H1 (cell line): Measurements from ENCODE around the gene PRKN. TPM values are rescaled to one million over a fixed set of nuclear protein-coding genes. Genes with fewer than 3 reads are reported as not detected.
A peak's percentile ranks its signal among the peaks of the same experiment; 100 is the strongest.

Experiments
- CTCF ChIA-PET: fragments of 300-600 bp; sonication (Branson Sonifier 250); formaldehyde crosslinking; loops from one replicate; lab custom pipeline; 2021; ENCODE audit not compliant: partially characterized antibody; lab: Charles Lee
- POLR2A ChIA-PET: fragments of 300-600 bp; sonication (Branson Sonifier 250); formaldehyde crosslinking; loops from one replicate; lab custom pipeline; 2021; ENCODE audit warnings: inconsistent platforms; ENCODE audit not compliant: partially characterized antibody; lab: Charles Lee
- DNase-seq, 2 experiments: peaks; one replicate each; pipeline versions ENCODE4 v3.0.0 to v3.0.0-alpha.2; 2010 to 2022; ENCODE audit warnings: low spot score in 2 of 2, low read depth in 1 of 2, mixed read lengths in 1 of 2
- FAIRE-seq: peaks from 2 replicates; lab custom pipeline; 2011; peaks lifted over from hg19 to GRCh38; lab: Jason Lieb, UNC
- H2AFZ ChIP-seq: 2 replicates; pipeline ENCODE4 v1.8.1; 2012; ENCODE audit warnings: low read length, inconsistent platforms
- H2AK5ac ChIP-seq: 2 replicates; pipeline ENCODE4 v1.6.1; 2013; ENCODE audit warnings: low read depth, low read length
- H2BK120ac ChIP-seq: replicated peaks from 2 replicates; pipeline ENCODE3; 2013; ENCODE audit warnings: low read depth, low read length, inconsistent platforms
- H2BK12ac ChIP-seq: 2 replicates; pipeline ENCODE4 v1.6.1; 2013; ENCODE audit warnings: low read depth, low read length
- H2BK15ac ChIP-seq: 2 replicates; pipeline ENCODE4 v1.6.1; 2013; ENCODE audit warnings: low read length
- H2BK20ac ChIP-seq: 2 replicates; pipeline ENCODE4 v1.6.1; 2013; ENCODE audit warnings: low read length
- H2BK5ac ChIP-seq: 2 replicates; pipeline ENCODE4 v1.6.1; 2013; ENCODE audit warnings: low read depth, low read length
- H3K14ac ChIP-seq: 2 replicates; pipeline ENCODE4 v1.6.1; 2013; ENCODE audit warnings: inconsistent platforms; ENCODE audit not compliant: insufficient read length
- H3K18ac ChIP-seq: 2 replicates; pipeline ENCODE4 v1.6.1; 2013; ENCODE audit warnings: low read length; ENCODE audit errors: extremely low read depth
- H3K23ac ChIP-seq: 2 replicates; pipeline ENCODE4 v1.6.1; 2013; ENCODE audit warnings: inconsistent platforms; ENCODE audit not compliant: insufficient read length
- H3K23me2 ChIP-seq: 2 replicates; pipeline ENCODE4 v1.6.1; 2013; ENCODE audit warnings: low read depth, low read length
- H3K27ac ChIP-seq: 2 replicates; pipeline ENCODE4 v1.6.1; 2011; ENCODE audit warnings: low read depth, low read length, inconsistent platforms
- H3K27me3 ChIP-seq, 4 experiments: replicated peaks in 1 of 4; 1 replicate in 1 of 4; 2 replicates in 3 of 4; pipeline versions ENCODE4 v1.6.1 to v1.8.1; 2011 to 2013; ENCODE audit warnings: low read length in 3 of 4, mild to moderate bottlenecking in 3 of 4, inconsistent platforms in 2 of 4, mixed read lengths in 2 of 4, moderate library complexity in 1 of 4; ENCODE audit not compliant: control insufficient read depth in 3 of 4, insufficient read depth in 3 of 4; ENCODE audit errors: extremely low read depth in 1 of 4
- H3K36me3 ChIP-seq, 4 experiments: 2 replicates each; pipeline versions ENCODE4 v1.6.1 to v1.8.1; 2011 to 2013; ENCODE audit warnings: mild to moderate bottlenecking in 4 of 4, low read length in 3 of 4, moderate library complexity in 2 of 4, control low read depth in 1 of 4, inconsistent platforms in 1 of 4; ENCODE audit not compliant: insufficient read depth in 4 of 4, control insufficient read depth in 2 of 4
- H3K4ac ChIP-seq: replicated peaks from 2 replicates; pipeline ENCODE3; 2013; ENCODE audit warnings: low read length, low read depth, mixed read lengths, inconsistent platforms; ENCODE audit not compliant: insufficient read length
- H3K4me1 ChIP-seq, 4 experiments: replicated peaks in 1 of 4; 1 replicate in 1 of 4; 2 replicates in 3 of 4; pipeline versions ENCODE4 v1.6.1 to v1.8.1; 2011 to 2013; ENCODE audit warnings: low read length in 3 of 4, inconsistent platforms in 2 of 4, mixed read lengths in 1 of 4; ENCODE audit not compliant: insufficient read depth in 4 of 4, control insufficient read depth in 3 of 4
- H3K4me2 ChIP-seq, 2 experiments: 2 replicates each; pipeline versions ENCODE4 v1.6.1 to v1.8.1; 2011 to 2013; ENCODE audit warnings: low read depth in 2 of 2, low read length in 2 of 2, control low read depth in 1 of 2, inconsistent platforms in 1 of 2, mild to moderate bottlenecking in 1 of 2; ENCODE audit not compliant: insufficient read depth in 1 of 2
- H3K4me3 ChIP-seq, 4 experiments: fragments of 200-600, 300-600 bp in 1 of 4; sonication (generic), shearing (Covaris generic), sonication (Bioruptor Twin) in 1 of 4; 2 replicates each; pipeline versions ENCODE4 v1.5.1 to v1.8.1; 2011 to 2016; ENCODE audit warnings: low read length in 4 of 4, low read depth in 3 of 4, control low read depth in 2 of 4, inconsistent platforms in 2 of 4, mild to moderate bottlenecking in 2 of 4, mixed read lengths in 1 of 4, moderate library complexity in 1 of 4; ENCODE audit not compliant: insufficient read depth in 2 of 4; ENCODE audit errors: extremely low read depth in 1 of 4
- H3K56ac ChIP-seq: replicated peaks from 2 replicates; pipeline ENCODE3; 2013; ENCODE audit warnings: low read depth, mild to moderate bottlenecking, mixed read lengths, low read length, inconsistent platforms; ENCODE audit not compliant: insufficient read length
- H3K79me1 ChIP-seq: 2 replicates; pipeline ENCODE4 v1.6.1; 2013; ENCODE audit warnings: low read depth, low read length, control low read depth
- H3K79me2 ChIP-seq, 2 experiments: 2 replicates each; pipeline versions ENCODE4 v1.6.1 to v1.8.1; 2012 to 2013; ENCODE audit warnings: low read length in 2 of 2, mild to moderate bottlenecking in 2 of 2, inconsistent platforms in 1 of 2; ENCODE audit not compliant: insufficient read depth in 2 of 2, control insufficient read depth in 1 of 2
- H3K9ac ChIP-seq, 4 experiments: replicated peaks in 1 of 4; 1 replicate in 1 of 4; 2 replicates in 3 of 4; pipeline versions ENCODE4 v1.6.1 to v1.8.1; 2011 to 2013; ENCODE audit warnings: low read depth in 3 of 4, low read length in 3 of 4, control low read depth in 2 of 4, mild to moderate bottlenecking in 2 of 4, moderate library complexity in 2 of 4, inconsistent platforms in 1 of 4; ENCODE audit errors: extremely low read depth in 1 of 4
- H3K9me3 ChIP-seq, 2 experiments: 2 replicates each; pipeline versions ENCODE4 v1.6.1 to v1.8.1; 2012 to 2013; ENCODE audit warnings: mild to moderate bottlenecking in 2 of 2, moderate library complexity in 2 of 2, control low read depth in 1 of 2, inconsistent platforms in 1 of 2, low read depth in 1 of 2, low read length in 1 of 2, mixed read lengths in 1 of 2; ENCODE audit not compliant: insufficient read depth in 2 of 2
- H4K20me1 ChIP-seq, 2 experiments: replicated peaks in 1 of 2; 2 replicates each; pipeline versions ENCODE3 to v1.8.1; 2011 to 2013; ENCODE audit warnings: inconsistent platforms in 2 of 2, low read length in 2 of 2, mild to moderate bottlenecking in 1 of 2; ENCODE audit not compliant: insufficient read depth in 2 of 2, control insufficient read depth in 1 of 2
- H4K5ac ChIP-seq: 2 replicates; pipeline ENCODE4 v1.6.1; 2013; ENCODE audit warnings: low read length, low read depth, mixed read lengths, inconsistent platforms; ENCODE audit not compliant: insufficient read length
- H4K8ac ChIP-seq: 2 replicates; pipeline ENCODE4 v1.8.0; 2013; ENCODE audit warnings: mild to moderate bottlenecking, moderate library complexity, low read length, inconsistent platforms; ENCODE audit not compliant: insufficient read depth; ENCODE audit errors: extremely low read depth
- H4K91ac ChIP-seq: replicated peaks from 2 replicates; pipeline ENCODE3; 2013; ENCODE audit warnings: low read length, mixed read lengths, inconsistent platforms; ENCODE audit not compliant: insufficient read length
- CREB1 ChIP-seq: IDR thresholded peaks from 2 replicates; pipeline ENCODE4 v1.6.1; 2012; ENCODE audit warnings: inconsistent platforms
- EP300 ChIP-seq, 2 experiments: IDR thresholded peaks; 1 replicate in 1 of 2; 2 replicates in 1 of 2; pipeline ENCODE4 v1.6.1; 2011 to 2012; ENCODE audit warnings: low read depth in 2 of 2, low read length in 2 of 2, mild to moderate bottlenecking in 2 of 2, borderline replicate concordance in 1 of 2, inconsistent platforms in 1 of 2, moderate library complexity in 1 of 2
- HDAC2 ChIP-seq, 2 experiments: fragments of 300-600 bp in 1 of 2; sonication (generic) in 1 of 2; IDR thresholded peaks; 2 replicates each; pipeline ENCODE4 v1.6.1; 2011 to 2012; ENCODE audit warnings: low read depth in 2 of 2, low read length in 2 of 2, mild to moderate bottlenecking in 2 of 2, moderate library complexity in 2 of 2, borderline replicate concordance in 1 of 2, inconsistent platforms in 1 of 2
- HDAC6 ChIP-seq: IDR thresholded peaks from one replicate; pipeline ENCODE4 v1.7.1; 2012; ENCODE audit warnings: low read depth, mild to moderate bottlenecking, inconsistent platforms, low read length, moderate library complexity
- TAF1 ChIP-seq: IDR thresholded peaks from 2 replicates; pipeline ENCODE4 v1.6.1; 2011; ENCODE audit warnings: mild to moderate bottlenecking, low read depth, low read length
- TBP ChIP-seq: IDR thresholded peaks from 2 replicates; pipeline ENCODE4 v1.6.1; 2011; ENCODE audit warnings: low read depth, low read length, improper control_type of control experiment
- whole genome bisulfite sequencing, 2 experiments: shearing (Covaris generic) in 1 of 2; methylation state at CpG; one replicate each; pipeline versions ENCODE4 v1.1.6 to v1.1.7; 2013 to 2015; ENCODE audit warnings: low lambda C conversion rate in 2 of 2, mixed read lengths in 2 of 2, inconsistent platforms in 1 of 2, low coverage in 1 of 2, missing lambda C conversion rate in 1 of 2; ENCODE audit not compliant: insufficient replicate concordance in 2 of 2, insufficient coverage in 1 of 2, insufficient read length in 1 of 2; ENCODE audit errors: extremely low coverage in 1 of 2, missing lambda C conversion rate in 1 of 2; 5-methylcytosine and 5-hydroxymethylcytosine counted together
- polyA plus RNA-seq, 7 experiments: library from polyadenylated mRNA; depleted of rRNA in 3 of 7; stranded (reverse) in 5 of 7; unstranded in 2 of 7; fragments of >200 nt in 5 of 7; fragments of 200-250 nt in 2 of 7; gene quantifications; 1 replicate in 5 of 7; 2 replicates in 1 of 7; 4 replicates in 1 of 7; pipeline versions ENCODE4 v1.2.1 to v1.2.3, GENCODE V29; 2011 to 2013; ENCODE audit warnings: missing spikeins in 2 of 7, mixed read lengths in 2 of 7
- total RNA-seq: library from RNA; stranded (reverse); fragmentation: NEBNext Ultra II Directional; extraction: Animal tissue kit (Norgen Biotek cat#: 25700); gene quantifications from 2 replicates; pipeline ENCODE4 v1.2.1, GENCODE V29; 2021
- TF ChIP-seq, protein P1 (sequence below): IDR thresholded peaks from 2 replicates; pipeline ENCODE4 v1.6.1; 2012; ENCODE audit warnings: inconsistent platforms

Gene PRKN
- total and polyA plus RNA-seq, 2 of the 8 experiments (the other 6 are each of a cell fraction or from before 2014, with no cell fraction given) = 0.13 to 0.29 TPM

- H3K4me3 ChIP-seq = no peak overlapping the region
- no peak overlapping the region for H3K4ac ChIP-seq
- no peak for DNase-seq
- no peak overlapping the region for H3K14ac ChIP-seq
- no peak overlapping the region for H4K91ac ChIP-seq
- no peak overlapping the region for H3K18ac ChIP-seq
- H3K56ac ChIP-seq = no peak overlapping the region
- H3K4me1 ChIP-seq = peaks cover 0 to 4% (median 1%) of the 10 kb centered on the region in 4 experiments; a peak in 3 of 7 replicates
- H4K5ac ChIP-seq = no peak overlapping the region
- H2BK120ac ChIP-seq = no peak overlapping the region
- H3K79me1 ChIP-seq = no peaks in the 10 kb centered on the region
- H2BK12ac ChIP-seq = no peak overlapping the region
- 84% methylated on average over 4 of the region's 4 CpGs; no CpG with 5 or more reads in 1 of the 2 experiments for WGBS, 2 experiments
- ChIA-PET POLR2A (no interaction called here), CTCF (no interaction called here)
- no peak for FAIRE-seq
- H4K8ac ChIP-seq = no peak overlapping the region
- H3K23me2 ChIP-seq = no peaks in the 10 kb centered on the region
- peak overlapping the region; percentile 3 for H3K23ac ChIP-seq
- H2BK20ac ChIP-seq = no peak overlapping the region
- H3K27me3 ChIP-seq = no peaks in the 10 kb centered on the region
- no peak overlapping the region for H3K9ac ChIP-seq
- no peak overlapping the region for H2BK5ac ChIP-seq
- H3K27ac ChIP-seq = no peak overlapping the region
- no peaks in the 10 kb centered on the region for H4K20me1 ChIP-seq
- H3K4me2 ChIP-seq = no peak overlapping the region
- TF ChIP-seq CREB1 (no peak), EP300 (IDR thresholded peaks at IDR 0.05; ENCODE audit: borderline replicate concordance in 1 of 2, low read depth in 2 of 2, low read length in 2 of 2) (no peak), TAF1 (no peak), HDAC6 (no peak), TBP (no peak), HDAC2 (IDR thresholded peaks at IDR 0.05; ENCODE audit: borderline replicate concordance in 1 of 2, low read depth in 2 of 2, low read length in 2 of 2) (no peak)
- TF ChIP-seq, protein P1, sequence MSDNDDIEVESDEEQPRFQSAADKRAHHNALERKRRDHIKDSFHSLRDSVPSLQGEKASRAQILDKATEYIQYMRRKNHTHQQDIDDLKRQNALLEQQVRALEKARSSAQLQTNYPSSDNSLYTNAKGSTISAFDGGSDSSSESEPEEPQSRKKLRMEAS = no peak
- no peak overlapping the region for H2BK15ac ChIP-seq
- no peaks in the 10 kb centered on the region for H3K79me2 ChIP-seq
- H2AK5ac ChIP-seq = no peak overlapping the region
- peak overlapping the region; percentile 48; the same call in 1 of the 2 replicates for H2AFZ ChIP-seq
- H3K36me3 ChIP-seq = no peaks in the 10 kb centered on the region
- no peaks in the 10 kb centered on the region for H3K9me3 ChIP-seq
Measured at GRCh38 chr6:162345051-162345511, 382.5 kb downstream of the PRKN start.
